H9 (cell line): ENCODE results near the gene AFAP1. TPM values are rescaled to one million over a fixed set of nuclear protein-coding genes. Genes with fewer than 3 reads are reported as not detected.

Experiments
- DNase-seq: peaks from one replicate; pipeline ENCODE4 v3.0.0-alpha.2; 2017
- H2AFZ ChIP-seq: one replicate; pipeline ENCODE4 v1.6.1; 2013; ENCODE audit warnings: mild to moderate bottlenecking, low read length, control low read depth, moderate library complexity
- H2AK5ac ChIP-seq: 2 replicates; pipeline ENCODE4 v1.6.1; 2013; ENCODE audit warnings: low read length, control low read depth, mixed read lengths; ENCODE audit not compliant: insufficient read length
- H2BK120ac ChIP-seq: one replicate; pipeline ENCODE4 v1.6.1; 2013; ENCODE audit warnings: low read depth, mild to moderate bottlenecking, low read length, control low read depth, inconsistent platforms; ENCODE audit not compliant: poor library complexity, severe bottlenecking
- H2BK12ac ChIP-seq: 2 replicates; pipeline ENCODE4 v1.6.1; 2013; ENCODE audit warnings: low read length, control low read depth, mixed read lengths, low read depth; ENCODE audit not compliant: insufficient read length
- H2BK15ac ChIP-seq: 2 replicates; pipeline ENCODE4 v1.6.1; 2013; ENCODE audit warnings: low read depth, low read length, control low read depth
- H2BK20ac ChIP-seq: one replicate; pipeline ENCODE4 v1.6.1; 2013; ENCODE audit warnings: low read depth, mild to moderate bottlenecking, low read length, control low read depth, inconsistent platforms; ENCODE audit not compliant: poor library complexity, severe bottlenecking
- H2BK5ac ChIP-seq: 2 replicates; pipeline ENCODE4 v1.6.1; 2013; ENCODE audit warnings: low read length, control low read depth, mixed read lengths; ENCODE audit not compliant: insufficient read length
- H3K14ac ChIP-seq: 2 replicates; pipeline ENCODE4 v1.6.1; 2013; ENCODE audit warnings: low read length, control low read depth; ENCODE audit not compliant: insufficient read depth
- H3K18ac ChIP-seq: 2 replicates; pipeline ENCODE4 v1.6.1; 2013; ENCODE audit warnings: low read depth, mild to moderate bottlenecking, mixed read lengths, low read length, control low read depth; ENCODE audit not compliant: insufficient read length
- H3K23ac ChIP-seq: 2 replicates; pipeline ENCODE4 v1.6.1; 2013; ENCODE audit warnings: low read length, control low read depth, mixed read lengths, low read depth; ENCODE audit not compliant: insufficient read length
- H3K23me2 ChIP-seq: 2 replicates; pipeline ENCODE4 v1.6.1; 2013; ENCODE audit warnings: low read depth, mild to moderate bottlenecking, mixed read lengths, low read length, control low read depth; ENCODE audit not compliant: insufficient read length, poor library complexity, severe bottlenecking
- H3K27ac ChIP-seq: 2 replicates; pipeline ENCODE4 v1.5.1; 2013; ENCODE audit warnings: low read length, control low read depth, mixed read lengths, low read depth; ENCODE audit not compliant: insufficient read length
- H3K27me3 ChIP-seq: 2 replicates; pipeline ENCODE4 v1.6.1; 2013; ENCODE audit warnings: low read length, control low read depth, inconsistent platforms; ENCODE audit not compliant: insufficient read depth
- H3K4ac ChIP-seq: 2 replicates; pipeline ENCODE4 v1.6.1; 2013; ENCODE audit warnings: low read depth, mild to moderate bottlenecking, control low read depth, inconsistent platforms, low read length, moderate library complexity
- H3K4me1 ChIP-seq: 2 replicates; pipeline ENCODE4 v1.6.1; 2013; ENCODE audit warnings: low read length, control low read depth, inconsistent platforms; ENCODE audit not compliant: insufficient read depth
- H3K4me2 ChIP-seq: 2 replicates; pipeline ENCODE4 v1.6.1; 2013; ENCODE audit warnings: low read length, control low read depth, mixed read lengths; ENCODE audit not compliant: insufficient read length, insufficient read depth
- H3K56ac ChIP-seq: 2 replicates; pipeline ENCODE4 v1.6.1; 2013; ENCODE audit warnings: low read depth, mild to moderate bottlenecking, mixed read lengths, low read length, control low read depth; ENCODE audit not compliant: insufficient read length
- H3K79me1 ChIP-seq: 2 replicates; pipeline ENCODE4 v1.6.1; 2013; ENCODE audit warnings: low read depth, mild to moderate bottlenecking, moderate library complexity, low read length, control low read depth, inconsistent platforms; ENCODE audit not compliant: insufficient read depth, poor library complexity, severe bottlenecking
- H3K79me2 ChIP-seq: 2 replicates; pipeline ENCODE4 v1.6.1; 2013; ENCODE audit warnings: low read length, control low read depth, inconsistent platforms; ENCODE audit not compliant: insufficient read depth
- H3K9ac ChIP-seq: 2 replicates; pipeline ENCODE4 v1.6.1; 2013; ENCODE audit warnings: low read length, control low read depth, mixed read lengths; ENCODE audit not compliant: insufficient read length; ENCODE audit errors: extremely low read depth
- H3K9me3 ChIP-seq: one replicate; pipeline ENCODE4 v1.6.1; 2013; ENCODE audit warnings: low read depth, low read length, inconsistent platforms; ENCODE audit not compliant: control insufficient read depth
- H3T11ph ChIP-seq: one replicate; pipeline ENCODE4 v1.6.1; 2013; ENCODE audit warnings: mild to moderate bottlenecking, low read length, control low read depth, inconsistent platforms
- H4K20me1 ChIP-seq: one replicate; pipeline ENCODE4 v1.6.1; 2013; ENCODE audit not compliant: control insufficient read depth, insufficient read length, insufficient read depth
- H4K5ac ChIP-seq: 2 replicates; pipeline ENCODE4 v1.6.1; 2013; ENCODE audit warnings: low read depth, mild to moderate bottlenecking, mixed read lengths, low read length, control low read depth; ENCODE audit not compliant: insufficient read length
- H4K8ac ChIP-seq: replicated peaks from 2 replicates; pipeline ENCODE4 v1.6.1; 2013; ENCODE audit warnings: low read length, control low read depth, mixed read lengths, low read depth; ENCODE audit not compliant: insufficient read length
- H4K91ac ChIP-seq: 2 replicates; pipeline ENCODE4 v1.6.1; 2013; ENCODE audit warnings: low read depth, mild to moderate bottlenecking, moderate library complexity, mixed read lengths, low read length, control low read depth; ENCODE audit not compliant: insufficient read length
- H3K27ac Mint-ChIP-seq, 3 experiments: 2 replicates in 2 of 3; 3 replicates in 1 of 3; pipeline ENCODE4 v1.8.0; 2020 to 2021; ENCODE audit warnings: mixed read lengths in 3 of 3, mild to moderate bottlenecking in 1 of 3, moderate library complexity in 1 of 3
- H3K27me3 Mint-ChIP-seq: 2 replicates; pipeline ENCODE4 v1.8.0; 2021; ENCODE audit warnings: low read depth, mild to moderate bottlenecking, moderate library complexity, mixed read lengths
- H3K36me3 Mint-ChIP-seq, 3 experiments: 2 replicates in 2 of 3; 3 replicates in 1 of 3; pipeline ENCODE4 v1.8.0; 2020 to 2021; ENCODE audit warnings: low read depth in 3 of 3, mixed read lengths in 3 of 3; ENCODE audit not compliant: insufficient read depth in 1 of 3
- H3K4me1 Mint-ChIP-seq, 2 experiments: 2 replicates each; pipeline ENCODE4 v1.8.0; 2020; ENCODE audit warnings: mixed read lengths in 2 of 2
- H3K4me3 Mint-ChIP-seq, 2 experiments: 2 replicates in 1 of 2; 3 replicates in 1 of 2; pipeline ENCODE4 v1.8.0; 2020 to 2021; ENCODE audit warnings: mild to moderate bottlenecking in 2 of 2, mixed read lengths in 2 of 2, moderate library complexity in 1 of 2
- H3K9me3 Mint-ChIP-seq, 2 experiments: 2 replicates in 1 of 2; 3 replicates in 1 of 2; pipeline ENCODE4 v1.8.0; 2020; ENCODE audit warnings: mild to moderate bottlenecking in 2 of 2, mixed read lengths in 2 of 2, moderate library complexity in 1 of 2
- CTCF ChIP-seq: fragments of 200-600 bp; sonication (generic); conservative IDR thresholded peaks from 3 replicates; pipeline ENCODE4 v1.8.0; 2021; ENCODE audit warnings: antibody characterized with exemption, mild to moderate bottlenecking
- WGBS: extraction: QIAGEN DNeasy Blood & Tissue Kit; methylation state at CpG from one replicate; pipeline ENCODE4 v1.1.7; 2013; ENCODE audit warnings: missing lambda C conversion rate, low lambda C conversion rate, mixed read lengths; ENCODE audit not compliant: insufficient read length; ENCODE audit errors: extremely low coverage; 5-methylcytosine and 5-hydroxymethylcytosine counted together
- total RNA-seq: library from RNA; stranded (reverse); gene quantifications from 2 replicates; pipeline ENCODE4 v1.2.1, GENCODE V29; 2021

The AFAP1 gene
- total RNA-seq, 1 experiment from 2014 or later = 6.5 TPM

DNA sequence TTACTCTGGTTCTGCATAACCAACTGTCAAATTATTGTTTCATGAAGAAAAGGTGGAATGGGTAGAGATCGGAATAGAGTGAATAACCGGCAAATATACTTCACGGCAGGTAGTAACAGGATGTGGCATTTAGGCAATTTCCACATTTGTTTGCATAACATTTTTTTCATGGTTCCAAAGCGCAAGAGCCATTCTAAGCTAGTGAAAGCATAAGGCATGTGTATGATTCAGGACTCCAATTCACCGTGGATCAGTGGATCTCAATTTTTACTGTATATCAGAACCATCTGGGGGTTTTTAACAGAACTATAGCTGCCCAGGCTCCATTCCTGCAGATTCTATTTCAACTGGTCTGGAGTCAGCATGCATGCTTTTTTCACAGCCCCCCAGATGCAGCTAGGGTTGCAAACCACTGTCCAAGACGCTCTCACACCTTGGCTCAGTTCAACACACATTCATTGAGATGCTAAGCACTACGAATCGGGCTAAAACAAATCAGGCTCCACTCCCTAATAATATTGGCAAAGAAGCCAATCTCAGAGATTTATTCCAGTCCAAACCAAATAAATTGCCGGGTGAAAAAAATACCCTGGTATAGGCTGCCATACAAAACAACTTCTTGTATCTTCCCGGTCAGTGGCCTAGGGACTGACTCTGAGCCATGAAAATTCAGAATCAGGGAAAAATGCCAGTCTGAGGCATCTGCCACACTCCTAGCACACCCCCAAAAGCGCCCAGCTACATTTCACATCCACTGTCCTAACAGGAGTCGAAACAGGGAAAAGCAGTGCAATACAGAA lies 30.0 kb downstream of the AFAP1 start:
- Histone ChIP-seq H3K14ac (no peak overlapping the region), H3K27ac (no peak overlapping the region), H3K4ac (no peak overlapping the region), H3K4me1 (peaks cover 25% of the 10 kb centered on the region), H2BK15ac (no peak overlapping the region), H3K27me3 (no peaks in the 10 kb centered on the region), H3K9ac (no peak overlapping the region), H3K79me1 (no peaks in the 10 kb centered on the region), H3K4me2 (no peak overlapping the region), H2BK5ac (no peak overlapping the region), H3K23me2 (no peaks in the 10 kb centered on the region), H4K5ac (no peak overlapping the region), H2BK120ac (no peak overlapping the region), H3K18ac (no peak overlapping the region), H2BK20ac (no peak overlapping the region), H2AFZ (no peak overlapping the region), H2AK5ac (no peak overlapping the region), H3K56ac (no peak overlapping the region), H3K79me2 (peaks cover 7% of the 10 kb centered on the region; the same call in 1 of the 2 replicates), H4K91ac (no peak overlapping the region), H3T11ph (no peak overlapping the region), H4K20me1 (no peaks in the 10 kb centered on the region), H4K8ac (no peak overlapping the region), H2BK12ac (no peak overlapping the region), H3K23ac (no peak overlapping the region), H3K9me3 (no peaks in the 10 kb centered on the region)
- no peaks in the 10 kb centered on the region for H3K36me3 Mint-ChIP-seq
- no peaks in the 10 kb centered on the region for H3K9me3 Mint-ChIP-seq
- no peak for TF ChIP-seq CTCF
- H3K27ac Mint-ChIP-seq = peak overlapping the region in 2 of 3 experiments; percentile 84 to 93; a peak in 5 of 7 replicates
- peaks cover 55 to 57% of the 10 kb centered on the region in 2 experiments for H3K4me1 Mint-ChIP-seq
- no peak for DNase-seq
- H3K4me3 Mint-ChIP-seq = no peak overlapping the region
- no peaks in the 10 kb centered on the region; the same call in 1 of the 2 replicates for H3K27me3 Mint-ChIP-seq
- WGBS = no CpG with 5 or more reads among the region's 12 CpGs
